ENCODE data around the gene GOLGA3. TPM values are rescaled to one million over a fixed set of nuclear protein-coding genes. Genes with fewer than 3 reads are reported as not detected.
"Not testable (repeated sequence)": the region's sequence is repeated elsewhere in the genome, so short reads cannot be mapped to it uniquely, and the experiment has no call there.

Gene GOLGA3
- total RNA-seq, 2 experiments from 2014 or later: 31.5 to 34.0 TPM

- H3K27ac ChIP-seq (ENCODE audit: low read depth in 1 of 2, low read length in 2 of 2): no peak overlapping the region
- no peaks in the 10 kb centered on the region for H3K9me3 ChIP-seq (ENCODE audit: control insufficient read depth in 1 of 2, insufficient read depth in 1 of 2, low read length in 2 of 2)
- no peak for TF ChIP-seq CTCF (IDR thresholded peaks at IDR 0.05)
- H3K9me3 Mint-ChIP-seq: no peaks in the 10 kb centered on the region
- intact Hi-C loops (cut with DNase I, micrococcal nuclease): no loop called here
- peaks cover 57% of the 10 kb centered on the region for H3K36me3 ChIP-seq (ENCODE audit: insufficient read depth, low read length)
- H3K36me3 Mint-ChIP-seq (ENCODE audit: low read depth): peaks cover 78% of the 10 kb centered on the region
- peaks cover 8% of the 10 kb centered on the region for H3K4me1 ChIP-seq (ENCODE audit: insufficient read depth, low read length)
- H3K4me3 ChIP-seq (ENCODE audit: low read length): no peak overlapping the region
- POLR2A ChIA-PET: no interaction called here
- H3K27me3 Mint-ChIP-seq: no peaks in the 10 kb centered on the region
- peak overlapping the region; percentile 30 for H3K27ac Mint-ChIP-seq
- peaks cover 20% of the 10 kb centered on the region for H3K4me1 Mint-ChIP-seq (ENCODE audit: low read depth)
- CTCF ChIA-PET: no interaction called here
- ATAC-seq (ENCODE audit: poor library complexity) (no peak), DNase-seq (no peak)
- H3K27me3 ChIP-seq (ENCODE audit: control insufficient read depth in 1 of 2, insufficient read depth in 2 of 2, low read length in 2 of 2): no peaks in the 10 kb centered on the region
- H3K4me3 Mint-ChIP-seq: no peak overlapping the region
Measured at GRCh38 chr12:132813443-132813842, 15.2 kb downstream of the GOLGA3 start.

- Mint-ChIP-seq H3K4me1 (ENCODE audit: low read depth) (peaks cover 14% of the 10 kb centered on the region), H3K27me3 (no peaks in the 10 kb centered on the region), H3K4me3 (no peak overlapping the region), H3K27ac (peak overlapping the region; percentile 30), H3K9me3 (no peaks in the 10 kb centered on the region), H3K36me3 (ENCODE audit: low read depth) (peaks cover 78% of the 10 kb centered on the region)
- ATAC-seq (ENCODE audit: poor library complexity) (peak; percentile 44), DNase-seq (peak in 3 of 14 experiments; percentile 28 to 41 (median 38))
- intact Hi-C loops (cut with DNase I, micrococcal nuclease): no loop called here
- POLR2A ChIA-PET: no interaction called here
- no peak overlapping the region for H3K4me3 ChIP-seq (ENCODE audit: low read length)
- H3K4me1 ChIP-seq (ENCODE audit: insufficient read depth, low read length): peaks cover 8% of the 10 kb centered on the region
- CTCF ChIA-PET: no interaction called here
- no peak for TF ChIP-seq CTCF (IDR thresholded peaks at IDR 0.05)
- no peak overlapping the region for H3K27ac ChIP-seq (ENCODE audit: low read depth in 1 of 2, low read length in 2 of 2)
- no peaks in the 10 kb centered on the region for H3K27me3 ChIP-seq (ENCODE audit: control insufficient read depth in 1 of 2, insufficient read depth in 2 of 2, low read length in 2 of 2)
- no peaks in the 10 kb centered on the region for H3K9me3 ChIP-seq (ENCODE audit: control insufficient read depth in 1 of 2, insufficient read depth in 1 of 2, low read length in 2 of 2)
- H3K36me3 ChIP-seq (ENCODE audit: insufficient read depth, low read length): peaks cover 60% of the 10 kb centered on the region
Measured at GRCh38 chr12:132812631-132813305, 15.9 kb downstream of the GOLGA3 start.

GRCh38 chr12:132809391-132809790, 19.3 kb downstream of the GOLGA3 start:
- Mint-ChIP-seq H3K4me1 (ENCODE audit: low read depth) (peaks cover 32% of the 10 kb centered on the region), H3K36me3 (ENCODE audit: low read depth) (peaks cover 79% of the 10 kb centered on the region)
- CTCF ChIA-PET; H3K4me3 ChIP-seq (ENCODE audit: low read length); H3K27me3 ChIP-seq (ENCODE audit: control insufficient read depth in 1 of 2, insufficient read depth in 2 of 2, low read length in 2 of 2); H3K27ac ChIP-seq (ENCODE audit: low read depth in 1 of 2, low read length in 2 of 2); H3K27ac Mint-ChIP-seq; ATAC-seq (ENCODE audit: poor library complexity); H3K9me3 ChIP-seq (ENCODE audit: control insufficient read depth in 1 of 2, insufficient read depth in 1 of 2, low read length in 2 of 2); POLR2A ChIA-PET; H3K9me3 Mint-ChIP-seq; H3K27me3 Mint-ChIP-seq; H3K4me3 Mint-ChIP-seq: not testable (repeated sequence)
- DNase-seq: peak in 4 of 14 experiments; percentile 23 to 37 (median 28)
- H3K36me3 ChIP-seq (ENCODE audit: insufficient read depth, low read length): peaks cover 61% of the 10 kb centered on the region
- peaks cover 18% of the 10 kb centered on the region for H3K4me1 ChIP-seq (ENCODE audit: insufficient read depth, low read length)
- intact Hi-C loops (cut with DNase I, micrococcal nuclease): loop anchor here (2.0 to 5.0 kb wide), 2 partner anchors 41 to 42 kb away; no protein-coding TSS in a partner anchor

All from CD4-positive, alpha-beta T cell (primary cell).